ENCODE measurements around the gene TNS2. TPM values are rescaled to one million over a fixed set of nuclear protein-coding genes. Genes with fewer than 3 reads are reported as not detected.

Gene TNS2
- total and polyA plus RNA-seq, 2 of the 13 experiments (the other 11 are each of a cell fraction or from before 2014, with no cell fraction given) = 8.9 to 20.4 TPM

DNA sequence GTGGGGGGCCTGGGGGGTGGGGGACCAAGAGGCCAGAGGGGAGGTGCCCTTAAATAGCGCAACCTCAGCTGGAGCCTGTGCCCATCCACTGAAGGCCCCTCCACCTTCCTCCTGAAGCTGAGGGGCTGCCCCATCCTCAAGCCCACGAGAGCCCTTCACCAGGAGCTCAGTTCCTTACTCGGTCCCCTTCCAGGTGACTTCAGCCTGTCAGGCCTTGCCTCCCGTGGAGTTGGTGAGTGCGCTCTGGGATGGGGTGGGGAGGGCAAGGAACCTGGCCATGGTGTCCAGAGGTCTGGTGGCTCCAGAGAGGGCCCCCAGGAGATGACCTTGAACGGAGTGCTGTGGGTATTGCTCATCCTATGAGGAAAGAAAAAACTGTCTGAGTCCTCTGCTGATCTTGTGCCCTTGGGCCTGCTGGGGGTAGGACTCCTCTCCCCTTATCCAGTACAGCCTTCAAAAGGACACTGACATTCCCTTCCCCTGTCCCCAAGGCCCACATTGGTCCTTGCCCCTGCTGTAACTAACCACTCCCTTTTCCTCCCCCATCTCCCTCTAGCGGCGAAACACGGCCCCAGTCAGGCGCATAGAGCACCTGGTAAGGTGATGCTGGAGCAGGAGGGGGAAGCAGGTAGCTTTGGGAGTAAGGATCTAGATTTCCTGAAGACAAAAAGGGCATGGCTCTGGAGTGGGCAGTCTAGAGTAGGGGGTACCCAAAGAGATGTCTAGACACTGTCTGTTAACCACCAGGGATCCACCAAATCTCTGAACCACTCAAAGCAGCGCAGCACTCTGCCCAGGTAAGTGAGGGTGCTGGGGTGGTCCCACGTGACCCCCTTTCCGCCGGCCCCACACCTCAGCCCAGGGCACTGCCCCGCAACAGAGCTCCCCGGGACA, 3.6 kb downstream of the TNS2 start (continued):
- TF ChIP-seq ZNF350 (CRISPR knock-in tag; IDR thresholded peaks at IDR 0.05; ENCODE audit: borderline replicate concordance, low read depth) (peak; percentile 70), EZH2 (conservative IDR thresholded peaks at IDR 0.05; ENCODE audit: low read depth, low read length) (no peak), NAIF1 (CRISPR knock-in tag; IDR thresholded peaks at IDR 0.05; ENCODE audit: borderline replicate concordance) (0 out of 2 replicates have a peak, but pooled peaks have one; percentile 39), DMAP1 (CRISPR knock-in tag; IDR thresholded peaks at IDR 0.05) (no peak), IRF2 (CRISPR knock-in tag; IDR thresholded peaks at IDR 0.05) (peak; percentile 71; the same call in 1 of the 2 replicates), ZNF333 (CRISPR knock-in tag; IDR thresholded peaks at IDR 0.05; ENCODE audit: borderline replicate concordance) (no peak), SRSF1 (optimal IDR thresholded peaks at IDR 0.05; ENCODE audit: low read depth, low read length) (no peak), MTA1 (CRISPR knock-in tag; IDR thresholded peaks at IDR 0.05; ENCODE audit: borderline replicate concordance) (no peak), EHMT2 (IDR thresholded peaks at IDR 0.05; ENCODE audit: borderline replicate concordance, low read depth, low read length) (no peak), TIGD3 (CRISPR knock-in tag; IDR thresholded peaks at IDR 0.05; ENCODE audit: borderline replicate concordance) (0 out of 2 replicates have a peak, but pooled peaks have one; percentile 40), SMARCE1 (IDR thresholded peaks at IDR 0.05; ENCODE audit: borderline replicate concordance) (no peak), ZKSCAN1 (IDR thresholded peaks at IDR 0.05; ENCODE audit: low read length) (no peak), ZFP41 (CRISPR knock-in tag; IDR thresholded peaks at IDR 0.05; ENCODE audit: borderline replicate concordance) (peak; percentile 46; the same call in 1 of the 2 replicates), XBP1 (CRISPR knock-in tag; IDR thresholded peaks at IDR 0.05) (no peak), HNRNPUL1 (IDR thresholded peaks at IDR 0.05; ENCODE audit: low read depth, low read length) (no peak), HDAC1 (CRISPR knock-in tag; IDR thresholded peaks at IDR 0.05) (peak; percentile 32; the same call in 1 of the 2 replicates), ZNF761 (CRISPR knock-in tag; conservative IDR thresholded peaks at IDR 0.05) (no peak), KDM1A (CRISPR knock-in tag; IDR thresholded peaks at IDR 0.05) (peak; percentile 32; the same call in 1 of the 2 replicates), STAG1 (CRISPR knock-in tag; IDR thresholded peaks at IDR 0.05) (peak; percentile 37; the same call in 1 of the 2 replicates)
- TF ChIP-seq, protein P1, sequence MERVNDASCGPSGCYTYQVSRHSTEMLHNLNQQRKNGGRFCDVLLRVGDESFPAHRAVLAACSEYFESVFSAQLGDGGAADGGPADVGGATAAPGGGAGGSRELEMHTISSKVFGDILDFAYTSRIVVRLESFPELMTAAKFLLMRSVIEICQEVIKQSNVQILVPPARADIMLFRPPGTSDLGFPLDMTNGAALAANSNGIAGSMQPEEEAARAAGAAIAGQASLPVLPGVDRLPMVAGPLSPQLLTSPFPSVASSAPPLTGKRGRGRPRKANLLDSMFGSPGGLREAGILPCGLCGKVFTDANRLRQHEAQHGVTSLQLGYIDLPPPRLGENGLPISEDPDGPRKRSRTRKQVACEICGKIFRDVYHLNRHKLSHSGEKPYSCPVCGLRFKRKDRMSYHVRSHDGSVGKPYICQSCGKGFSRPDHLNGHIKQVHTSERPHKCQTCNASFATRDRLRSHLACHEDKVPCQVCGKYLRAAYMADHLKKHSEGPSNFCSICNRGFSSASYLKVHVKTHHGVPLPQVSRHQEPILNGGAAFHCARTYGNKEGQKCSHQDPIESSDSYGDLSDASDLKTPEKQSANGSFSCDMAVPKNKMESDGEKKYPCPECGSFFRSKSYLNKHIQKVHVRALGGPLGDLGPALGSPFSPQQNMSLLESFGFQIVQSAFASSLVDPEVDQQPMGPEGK (CRISPR knock-in tag; IDR thresholded peaks at IDR 0.05) = peak; percentile 83
- TF ChIP-seq, protein P2, sequence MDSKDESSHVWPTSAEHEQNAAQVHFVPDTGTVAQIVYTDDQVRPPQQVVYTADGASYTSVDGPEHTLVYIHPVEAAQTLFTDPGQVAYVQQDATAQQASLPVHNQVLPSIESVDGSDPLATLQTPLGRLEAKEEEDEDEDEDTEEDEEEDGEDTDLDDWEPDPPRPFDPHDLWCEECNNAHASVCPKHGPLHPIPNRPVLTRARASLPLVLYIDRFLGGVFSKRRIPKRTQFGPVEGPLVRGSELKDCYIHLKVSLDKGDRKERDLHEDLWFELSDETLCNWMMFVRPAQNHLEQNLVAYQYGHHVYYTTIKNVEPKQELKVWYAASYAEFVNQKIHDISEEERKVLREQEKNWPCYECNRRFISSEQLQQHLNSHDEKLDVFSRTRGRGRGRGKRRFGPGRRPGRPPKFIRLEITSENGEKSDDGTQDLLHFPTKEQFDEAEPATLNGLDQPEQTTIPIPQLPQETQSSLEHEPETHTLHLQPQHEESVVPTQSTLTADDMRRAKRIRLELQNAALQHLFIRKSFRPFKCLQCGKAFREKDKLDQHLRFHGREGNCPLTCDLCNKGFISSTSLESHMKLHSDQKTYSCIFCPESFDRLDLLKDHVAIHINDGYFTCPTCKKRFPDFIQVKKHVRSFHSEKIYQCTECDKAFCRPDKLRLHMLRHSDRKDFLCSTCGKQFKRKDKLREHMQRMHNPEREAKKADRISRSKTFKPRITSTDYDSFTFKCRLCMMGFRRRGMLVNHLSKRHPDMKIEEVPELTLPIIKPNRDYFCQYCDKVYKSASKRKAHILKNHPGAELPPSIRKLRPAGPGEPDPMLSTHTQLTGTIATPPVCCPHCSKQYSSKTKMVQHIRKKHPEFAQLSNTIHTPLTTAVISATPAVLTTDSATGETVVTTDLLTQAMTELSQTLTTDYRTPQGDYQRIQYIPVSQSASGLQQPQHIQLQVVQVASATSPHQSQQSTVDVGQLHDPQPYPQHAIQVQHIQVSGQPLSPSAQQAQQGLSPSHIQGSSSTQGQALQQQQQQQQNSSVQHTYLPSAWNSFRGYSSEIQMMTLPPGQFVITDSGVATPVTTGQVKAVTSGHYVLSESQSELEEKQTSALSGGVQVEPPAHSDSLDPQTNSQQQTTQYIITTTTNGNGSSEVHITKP (CRISPR knock-in tag; IDR thresholded peaks at IDR 0.05; ENCODE audit: low read depth) = 0 out of 2 replicates have a peak, but pooled peaks have one; percentile 26

All from HepG2 (cell line).